Measurements from ENCODE around the gene GDF2. TPM values are rescaled to one million over a fixed set of nuclear protein-coding genes. Genes with fewer than 3 reads are reported as not detected.

GDF2 gene
- total RNA-seq, 8 experiments from 2014 or later, result 0.08 to 0.52 (median 0.21) TPM; not detected in 5

- Histone ChIP-seq H3K4me1 (replicated peaks in 1 of 2) (no peaks in the 10 kb centered on the region), H3K27ac (no peak overlapping the region), H3K4me3 (no peak overlapping the region)
- ATAC-seq (replicated peaks in 6 of 8), result no peak
- in situ Hi-C loops (cut with MboI; ENCODE audit: low pct_unique_long_range_greater_than_20kb in 2 of 9, low sequenced_read_pairs in 9 of 9, unreplicated experiment in 9 of 9), result no loop called here
- WGBS, 10 experiments, result 40 to 100% (median 100%) methylated on average over 1 to 2 of the region's 3 CpGs; no CpG with 5 or more reads in 7 of the 10 experiments
Observed at GRCh38 chr10:47357911-47358310, 35.7 kb downstream of the GDF2 start.

DNA sequence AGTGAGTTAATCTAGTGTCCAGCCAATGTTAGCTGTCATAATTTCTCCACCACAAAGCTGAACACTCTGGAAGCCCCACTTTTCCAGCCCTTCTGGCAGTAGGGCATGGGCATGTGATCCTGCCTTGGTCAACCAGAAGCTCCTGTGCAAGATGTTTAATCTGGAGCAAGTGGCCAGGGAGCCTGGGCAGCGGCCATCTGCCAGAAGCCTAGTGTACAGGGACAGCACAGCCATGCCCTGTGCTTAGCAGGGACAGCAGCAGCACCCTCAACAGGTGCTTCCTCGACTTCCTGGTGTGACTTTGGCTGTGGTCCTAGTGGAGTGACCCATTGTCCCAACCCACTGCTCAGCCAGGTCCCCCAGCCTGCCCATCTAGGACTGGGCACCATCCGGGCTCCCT is 36.2 kb downstream of the GDF2 start:
- no peak overlapping the region for H3K4me3 ChIP-seq
- no peak overlapping the region for H3K27ac ChIP-seq
- ATAC-seq (replicated peaks in 6 of 8), result no peak
- in situ Hi-C loops (cut with MboI; ENCODE audit: low pct_unique_long_range_greater_than_20kb in 2 of 9, low sequenced_read_pairs in 9 of 9, unreplicated experiment in 9 of 9), result no loop called here
- 0 to 100% (median 20%) methylated on average over 1 of the region's 3 CpGs; no CpG with 5 or more reads in 5 of the 10 experiments for WGBS, 10 experiments
- no peaks in the 10 kb centered on the region for H3K4me1 ChIP-seq (replicated peaks in 1 of 2)

DNA sequence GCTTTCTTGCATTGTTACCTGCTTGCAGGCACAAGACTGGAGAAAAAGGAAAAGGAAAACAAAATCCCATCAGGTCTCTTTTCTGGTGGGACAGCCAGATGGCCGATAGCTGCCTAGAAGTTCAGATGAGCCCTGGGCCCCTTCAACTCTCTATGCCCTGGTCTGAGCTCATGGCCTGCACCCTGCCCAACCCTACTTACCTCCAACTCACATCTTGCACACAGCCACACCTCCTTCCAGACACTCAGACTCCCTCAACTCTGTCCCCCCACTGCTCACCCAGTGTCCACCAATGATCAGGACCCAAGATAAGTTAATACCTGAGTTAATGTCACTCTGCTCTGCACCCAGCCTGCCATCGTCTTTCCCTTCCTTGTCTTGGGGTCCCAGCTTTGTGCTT is 36.8 kb downstream of the GDF2 start:
- 7 to 82% (median 54%) methylated on average over 1 to 2 of the region's 2 CpGs; no CpG with 5 or more reads in 6 of the 10 experiments for WGBS, 10 experiments
- no peak for ATAC-seq (replicated peaks in 6 of 8)
- no peak overlapping the region for H3K27ac ChIP-seq
- no peaks in the 10 kb centered on the region for H3K4me1 ChIP-seq (replicated peaks in 1 of 2)
- in situ Hi-C loops (cut with MboI; ENCODE audit: low pct_unique_long_range_greater_than_20kb in 2 of 9, low sequenced_read_pairs in 9 of 9, unreplicated experiment in 9 of 9), result no loop called here
- H3K4me3 ChIP-seq, result no peak overlapping the region

GRCh38 chr10:47359626-47360418 is 37.6 kb downstream of the GDF2 start:
- Histone ChIP-seq H3K4me1 (replicated peaks in 1 of 2) (no peaks in the 10 kb centered on the region), H3K4me3 (no peak overlapping the region), H3K27ac (no peak overlapping the region)
- ATAC-seq (replicated peaks in 6 of 8), result no peak
- in situ Hi-C loops (cut with MboI; ENCODE audit: low pct_unique_long_range_greater_than_20kb in 2 of 9, low sequenced_read_pairs in 9 of 9, unreplicated experiment in 9 of 9), result no loop called here
- WGBS, 10 experiments, result 40 to 57% methylated on average over 1 of the region's 4 CpGs; no CpG with 5 or more reads in 8 of the 10 experiments

DNA sequence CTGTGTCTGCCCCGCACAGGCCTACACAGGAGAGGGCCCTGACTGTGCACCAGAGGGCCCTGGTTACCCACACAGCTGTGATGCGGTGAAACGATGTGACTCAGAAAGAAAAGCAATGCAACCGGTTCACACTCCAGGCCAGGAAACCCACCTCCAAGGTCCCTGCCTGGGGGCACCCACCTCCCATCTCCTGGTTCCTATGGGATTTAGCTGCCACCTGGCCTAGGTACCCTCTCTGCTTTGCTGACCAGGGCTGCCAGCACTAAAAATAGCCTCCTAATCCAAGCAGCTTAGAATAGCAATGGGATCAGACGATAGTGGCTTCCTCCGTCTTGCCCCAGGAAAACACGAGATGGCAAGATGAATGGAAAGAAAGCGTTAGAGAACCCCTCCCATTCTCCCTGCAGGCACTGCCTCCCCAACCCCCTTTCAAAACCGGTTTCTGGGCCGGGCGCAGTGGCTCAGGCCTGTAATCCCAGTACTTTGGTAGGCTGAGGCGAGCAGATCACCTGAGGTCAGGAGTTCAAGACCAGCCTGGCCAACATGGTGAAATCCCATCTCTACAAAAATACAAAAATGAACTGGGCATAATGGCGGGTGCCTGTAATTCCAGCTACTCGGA is 38.3 kb downstream of the GDF2 start:
- no peak overlapping the region for H3K4me3 ChIP-seq
- no peak overlapping the region for H3K27ac ChIP-seq

GRCh38 chr10:47361293-47361692 is 39.0 kb downstream of the GDF2 start:
- Histone ChIP-seq H3K4me3 (no peak overlapping the region), H3K4me1 (replicated peaks in 1 of 2) (no peaks in the 10 kb centered on the region), H3K27ac (no peak overlapping the region)
- in situ Hi-C loops (cut with MboI; ENCODE audit: low pct_unique_long_range_greater_than_20kb in 2 of 9, low sequenced_read_pairs in 9 of 9, unreplicated experiment in 9 of 9), result no loop called here
- WGBS, 10 experiments, result 0 to 47% (median 30%) methylated on average over 1 to 5 of the region's 9 CpGs; no CpG with 5 or more reads in 6 of the 10 experiments
- ATAC-seq (replicated peaks in 6 of 8), result peak in 4 of 8 experiments; percentile 47 to 77 (median 73)

More for the DNA sequence above, 38.3 kb downstream of the GDF2 start:
- in situ Hi-C loops (cut with MboI; ENCODE audit: low pct_unique_long_range_greater_than_20kb in 2 of 9, low sequenced_read_pairs in 9 of 9, unreplicated experiment in 9 of 9), result no loop called here
- WGBS, 10 experiments, result 82 to 100% (median 85%) methylated on average over 1 to 9 of the region's 14 CpGs; no CpG with 5 or more reads in 4 of the 10 experiments
- no peak for ATAC-seq (replicated peaks in 6 of 8)
- no peaks in the 10 kb centered on the region for H3K4me1 ChIP-seq (replicated peaks in 1 of 2)

GRCh38 chr10:47362199-47362598 is 39.9 kb downstream of the GDF2 start:
- Histone ChIP-seq H3K4me1 (replicated peaks in 1 of 2) (no peaks in the 10 kb centered on the region), H3K4me3 (no peak overlapping the region), H3K27ac (no peak overlapping the region)
- no peak for ATAC-seq (replicated peaks in 6 of 8)
- in situ Hi-C loops (cut with MboI; ENCODE audit: low pct_unique_long_range_greater_than_20kb in 2 of 9, low sequenced_read_pairs in 9 of 9, unreplicated experiment in 9 of 9), result no loop called here
- 58 to 100% (median 80%) methylated on average over 1 to 3 of the region's 3 CpGs for WGBS, 10 experiments

DNA sequence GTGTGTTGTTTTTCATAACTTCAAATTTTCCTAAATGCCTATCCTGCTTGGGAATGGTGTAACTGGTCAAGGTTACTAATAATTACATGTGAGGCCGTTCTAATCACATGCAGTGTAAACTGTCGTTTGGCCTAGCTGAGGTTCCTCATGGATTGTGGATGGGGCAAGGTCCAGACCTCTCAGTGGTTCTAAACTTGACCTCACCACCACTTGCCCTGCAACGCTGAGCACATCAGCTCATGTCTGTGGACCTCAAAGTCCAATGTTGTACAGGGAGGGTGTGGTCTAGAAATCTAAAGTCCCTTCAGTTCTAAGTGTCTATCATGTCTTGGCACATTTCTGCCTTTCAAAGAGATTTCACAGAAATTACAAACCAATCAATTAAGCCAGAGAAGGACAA is 41.5 kb downstream of the GDF2 start:
- no peak overlapping the region for H3K27ac ChIP-seq
- no peak overlapping the region for H3K4me3 ChIP-seq
- no peaks in the 10 kb centered on the region for H3K4me1 ChIP-seq (replicated peaks in 1 of 2)
- in situ Hi-C loops (cut with MboI; ENCODE audit: low pct_unique_long_range_greater_than_20kb in 2 of 9, low sequenced_read_pairs in 9 of 9, unreplicated experiment in 9 of 9), result no loop called here
- WGBS, 10 experiments, result 54 to 100% (median 80%) methylated on average over 1 to 3 of the region's 3 CpGs; no CpG with 5 or more reads in 3 of the 10 experiments
- no peak for ATAC-seq (replicated peaks in 6 of 8)

DNA sequence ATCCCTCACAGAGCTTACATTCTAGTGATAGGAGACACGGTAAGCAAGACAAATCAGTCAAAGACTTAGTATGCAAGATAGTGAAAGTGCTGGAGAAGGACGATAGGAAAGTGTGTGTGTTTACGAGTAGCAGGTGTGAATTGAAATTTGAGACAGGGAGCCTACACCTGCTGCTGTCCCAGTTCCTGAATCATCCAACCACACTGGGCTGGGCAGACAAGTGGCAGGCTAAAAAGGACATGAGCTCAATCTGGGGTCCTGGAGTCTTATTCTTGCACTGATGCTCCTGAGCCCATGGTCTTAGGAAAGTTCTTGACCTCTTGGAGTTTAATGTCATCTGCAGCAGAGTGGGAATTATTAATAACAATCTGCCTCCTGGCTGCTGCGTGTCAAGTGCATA is 42.1 kb downstream of the GDF2 start:
- ATAC-seq (replicated peaks in 6 of 8), result no peak
- H3K27ac ChIP-seq, result no peak overlapping the region
- WGBS, 10 experiments, result 53 to 90% (median 78%) methylated on average over 1 to 4 of the region's 4 CpGs; no CpG with 5 or more reads in 2 of the 10 experiments
- H3K4me3 ChIP-seq, result no peak overlapping the region
- H3K4me1 ChIP-seq (replicated peaks in 1 of 2), result no peaks in the 10 kb centered on the region
- in situ Hi-C loops (cut with MboI; ENCODE audit: low pct_unique_long_range_greater_than_20kb in 2 of 9, low sequenced_read_pairs in 9 of 9, unreplicated experiment in 9 of 9), result no loop called here

DNA sequence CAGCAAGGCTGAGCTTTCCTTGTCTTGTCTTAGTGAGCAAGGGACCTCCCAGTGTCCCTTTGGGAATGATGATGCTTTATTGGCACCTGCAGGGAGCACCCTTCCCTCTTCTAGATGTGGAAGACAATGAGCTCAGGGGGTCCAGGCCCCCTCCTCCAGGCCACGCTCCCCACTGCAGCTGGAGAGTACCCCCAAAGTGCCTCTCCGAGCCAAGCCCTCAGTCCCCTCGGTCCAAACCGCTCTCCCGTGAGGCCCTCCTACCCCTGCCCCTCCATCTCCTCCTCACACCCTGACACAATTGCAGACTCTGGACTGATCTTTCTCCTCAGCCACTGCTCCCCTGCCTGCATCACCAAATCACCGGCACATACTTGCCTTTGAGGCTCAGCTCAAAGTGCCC is 42.7 kb downstream of the GDF2 start:
- in situ Hi-C loops (cut with MboI; ENCODE audit: low pct_unique_long_range_greater_than_20kb in 2 of 9, low sequenced_read_pairs in 9 of 9, unreplicated experiment in 9 of 9), result no loop called here
- Histone ChIP-seq H3K27ac (no peak overlapping the region), H3K4me1 (replicated peaks in 1 of 2) (no peaks in the 10 kb centered on the region), H3K4me3 (no peak overlapping the region)
- 40 to 80% (median 78%) methylated on average over 1 to 4 of the region's 6 CpGs; no CpG with 5 or more reads in 6 of the 10 experiments for WGBS, 10 experiments
- no peak for ATAC-seq (replicated peaks in 6 of 8)

DNA sequence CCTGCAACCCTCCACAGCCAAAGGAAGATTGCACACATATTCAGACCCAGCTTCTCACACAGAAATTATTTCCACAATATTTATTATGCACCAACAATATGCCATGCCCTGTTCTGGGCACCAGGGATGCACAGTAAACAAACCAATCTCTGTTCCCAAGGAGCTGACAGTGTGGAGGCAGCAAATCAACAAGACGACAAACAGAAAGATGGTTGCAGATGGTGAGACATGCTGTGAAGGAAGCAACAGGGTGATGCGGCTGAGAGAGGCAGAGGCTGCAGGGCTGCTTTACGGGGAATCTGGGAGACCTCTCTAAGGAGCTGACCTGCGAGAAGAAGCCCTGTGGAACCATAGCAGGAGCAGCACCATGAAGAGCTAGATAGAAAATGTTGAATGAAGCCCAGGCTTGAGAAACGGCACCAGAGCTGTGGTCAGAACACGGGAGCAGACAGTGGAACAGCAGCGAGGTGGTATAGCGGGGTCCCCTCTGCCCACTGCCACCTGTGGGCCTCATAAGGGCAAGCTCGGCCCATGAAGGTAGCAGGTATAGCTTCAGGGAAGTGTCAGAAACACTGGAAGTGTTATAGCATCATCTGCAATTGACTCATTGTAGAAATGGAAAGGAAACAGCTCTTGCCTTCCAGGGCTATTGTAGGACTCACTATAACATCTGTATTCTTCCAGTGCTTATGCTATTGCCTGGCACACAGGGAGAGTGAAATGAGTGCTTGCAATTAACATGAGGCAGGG is 43.4 kb downstream of the GDF2 start:
- 20 to 100% (median 48%) methylated on average over 1 to 8 of the region's 9 CpGs; no CpG with 5 or more reads in 4 of the 10 experiments for WGBS, 10 experiments
- no peak overlapping the region for H3K4me3 ChIP-seq
- no peak for ATAC-seq (replicated peaks in 6 of 8)
- in situ Hi-C loops (cut with MboI; ENCODE audit: low pct_unique_long_range_greater_than_20kb in 2 of 9, low sequenced_read_pairs in 9 of 9, unreplicated experiment in 9 of 9), result no loop called here
- H3K4me1 ChIP-seq (replicated peaks in 1 of 2), result no peaks in the 10 kb centered on the region
- no peak overlapping the region for H3K27ac ChIP-seq

DNA sequence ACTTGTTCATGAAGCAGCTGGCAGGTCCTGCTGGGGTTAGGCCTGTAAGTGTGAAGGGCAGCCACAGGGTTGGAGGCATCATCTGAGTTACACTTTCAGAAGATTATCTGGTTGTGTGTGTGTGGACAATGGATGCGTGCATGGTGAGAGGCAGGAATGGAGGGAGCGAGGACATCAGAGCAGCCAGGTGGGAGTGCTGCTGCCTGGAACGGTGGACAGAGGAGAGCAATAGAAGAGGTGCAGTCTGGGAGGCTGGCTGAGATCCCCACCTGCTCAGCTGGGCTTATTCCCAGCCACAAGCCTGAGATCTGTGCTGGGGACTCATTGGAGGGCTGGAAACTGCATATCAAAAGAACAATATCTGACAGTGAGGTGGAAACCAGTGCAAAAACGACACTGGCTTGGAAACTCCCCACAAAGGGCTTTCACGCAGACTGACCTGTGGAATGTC is 44.0 kb downstream of the GDF2 start:
- H3K4me3 ChIP-seq, result no peak overlapping the region
- 51 to 100% (median 83%) methylated on average over 1 to 5 of the region's 5 CpGs; no CpG with 5 or more reads in 5 of the 10 experiments for WGBS, 10 experiments
- H3K4me1 ChIP-seq (replicated peaks in 1 of 2), result no peaks in the 10 kb centered on the region
- in situ Hi-C loops (cut with MboI; ENCODE audit: low pct_unique_long_range_greater_than_20kb in 2 of 9, low sequenced_read_pairs in 9 of 9, unreplicated experiment in 9 of 9), result no loop called here
- H3K27ac ChIP-seq, result no peak overlapping the region
- ATAC-seq (replicated peaks in 6 of 8), result no peak
